ENCODE measurements around the gene IFI27L2. TPM values are rescaled to one million over a fixed set of nuclear protein-coding genes. Genes with fewer than 3 reads are reported as not detected.

The IFI27L2 gene
- total RNA-seq, 4 donors from 2014 or later, result 32.8 to 108 (median 74.6) TPM; not detected in 1

DNA sequence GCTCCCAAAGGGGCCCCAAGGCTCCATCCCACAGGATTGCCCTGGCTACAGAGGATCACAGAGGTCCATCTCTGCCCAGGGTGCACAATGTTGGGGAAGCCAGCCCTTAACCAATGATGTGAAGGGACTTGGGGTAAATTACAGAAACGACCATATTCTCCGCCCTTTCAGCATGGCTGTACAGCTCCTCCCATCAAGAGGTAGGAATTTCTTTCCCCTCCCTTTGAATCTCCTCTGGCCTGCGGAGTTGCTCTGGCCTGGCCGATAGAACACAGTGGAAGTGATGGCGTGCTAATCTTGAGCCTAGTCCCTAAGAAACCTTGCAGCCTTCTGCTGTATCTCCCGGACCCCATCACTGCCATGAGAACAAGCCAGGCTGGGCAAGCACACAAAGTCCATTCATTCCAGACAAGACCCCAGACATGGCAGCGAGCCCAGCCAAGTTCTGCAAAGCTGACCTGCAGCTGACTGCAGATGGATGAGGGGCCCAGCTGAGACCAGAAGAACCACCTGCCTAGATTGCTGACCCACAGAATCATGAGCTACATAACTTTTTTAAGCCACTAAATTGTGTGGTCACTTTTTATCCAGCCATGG, 25.8 kb downstream of the IFI27L2 start:
- no peaks in the 10 kb centered on the region for H3K36me3 ChIP-seq
- peak overlapping the region; percentile 56 to 69 (median 66) for H3K27ac ChIP-seq
- intact Hi-C loops (cut with DNase I; ENCODE audit: low total_unique reads) (no loop called here), in situ Hi-C loops (cut with MboI; ENCODE audit: low pct_ligation_motif_present in 1 of 4, low pct_unique_long_range_greater_than_20kb in 1 of 4, low sequenced_read_pairs in 3 of 4) (no loop called here)
- WGBS, 2 donors (ENCODE audit: low coverage in 1 of 2), result 75 to 82% methylated on average over 3 to 7 of the region's 7 CpGs
- H3K9me3 ChIP-seq, result no peaks in the 10 kb centered on the region
- DNase-seq, result no peak
- peaks cover 0 to 20% (median 6%) of the 10 kb centered on the region in 4 donors for H3K4me1 ChIP-seq
- H3K27me3 ChIP-seq, result no peaks in the 10 kb centered on the region
- TF ChIP-seq POLR2AphosphoS5 (IDR thresholded peaks at IDR 0.05) (no peak), EP300 (IDR thresholded peaks at IDR 0.05; ENCODE audit: low read depth) (no peak), POLR2A (IDR thresholded peaks at IDR 0.05) (no peak)
- TF ChIP-seq, protein P1, sequence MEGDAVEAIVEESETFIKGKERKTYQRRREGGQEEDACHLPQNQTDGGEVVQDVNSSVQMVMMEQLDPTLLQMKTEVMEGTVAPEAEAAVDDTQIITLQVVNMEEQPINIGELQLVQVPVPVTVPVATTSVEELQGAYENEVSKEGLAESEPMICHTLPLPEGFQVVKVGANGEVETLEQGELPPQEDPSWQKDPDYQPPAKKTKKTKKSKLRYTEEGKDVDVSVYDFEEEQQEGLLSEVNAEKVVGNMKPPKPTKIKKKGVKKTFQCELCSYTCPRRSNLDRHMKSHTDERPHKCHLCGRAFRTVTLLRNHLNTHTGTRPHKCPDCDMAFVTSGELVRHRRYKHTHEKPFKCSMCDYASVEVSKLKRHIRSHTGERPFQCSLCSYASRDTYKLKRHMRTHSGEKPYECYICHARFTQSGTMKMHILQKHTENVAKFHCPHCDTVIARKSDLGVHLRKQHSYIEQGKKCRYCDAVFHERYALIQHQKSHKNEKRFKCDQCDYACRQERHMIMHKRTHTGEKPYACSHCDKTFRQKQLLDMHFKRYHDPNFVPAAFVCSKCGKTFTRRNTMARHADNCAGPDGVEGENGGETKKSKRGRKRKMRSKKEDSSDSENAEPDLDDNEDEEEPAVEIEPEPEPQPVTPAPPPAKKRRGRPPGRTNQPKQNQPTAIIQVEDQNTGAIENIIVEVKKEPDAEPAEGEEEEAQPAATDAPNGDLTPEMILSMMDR (IDR thresholded peaks at IDR 0.05), result no peak
- H3K4me3 ChIP-seq, result no peak overlapping the region

DNA sequence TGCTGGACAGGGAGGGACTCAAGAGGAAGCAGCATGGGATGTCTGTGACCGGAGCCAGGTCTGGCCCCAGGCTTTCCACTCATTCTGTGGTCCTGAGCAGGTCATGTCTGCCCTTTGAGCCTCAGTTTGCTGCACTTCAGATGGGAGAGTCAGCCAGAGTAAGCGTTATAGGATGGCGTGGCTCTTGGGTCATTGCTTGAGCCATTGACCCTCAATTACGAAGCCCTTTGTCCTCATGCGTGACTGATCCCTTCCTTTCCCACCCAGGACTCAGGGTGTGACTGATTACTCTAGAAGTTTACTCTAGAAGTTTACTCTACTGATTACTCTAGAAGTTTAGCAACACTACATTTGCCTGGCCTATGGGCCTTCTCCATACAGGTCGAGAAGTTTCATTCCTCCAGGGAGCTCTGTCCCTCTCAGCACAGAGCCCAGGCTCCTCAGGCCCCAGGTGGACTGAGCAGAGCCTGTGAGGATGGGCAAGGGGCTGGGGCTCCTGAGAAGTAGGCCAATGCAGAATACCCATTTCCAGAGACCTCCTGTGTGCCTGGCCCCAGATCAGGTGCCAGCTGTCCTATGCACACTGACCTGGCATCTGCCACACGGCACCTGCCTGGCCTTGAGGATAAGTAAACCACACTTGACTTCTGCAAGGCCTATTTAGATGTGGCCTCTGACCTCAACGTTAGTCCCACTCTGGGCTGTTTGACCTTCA, 26.5 kb downstream of the IFI27L2 start:
- peak overlapping the region; percentile 56 to 69 (median 66) for H3K27ac ChIP-seq
- H3K36me3 ChIP-seq, result no peaks in the 10 kb centered on the region
- no peak overlapping the region for H3K4me3 ChIP-seq
- H3K4me1 ChIP-seq, result peaks cover 0 to 20% (median 6%) of the 10 kb centered on the region in 4 donors
- 67% methylated on average over 8 of the region's 8 CpGs; no CpG with 5 or more reads in 1 of the 2 donors for WGBS, 2 donors (ENCODE audit: low coverage in 1 of 2)
- no peaks in the 10 kb centered on the region for H3K27me3 ChIP-seq
- no peaks in the 10 kb centered on the region for H3K9me3 ChIP-seq
- DNase-seq, result peak; percentile 58
- TF ChIP-seq POLR2A (IDR thresholded peaks at IDR 0.05) (peak; percentile 25), POLR2AphosphoS5 (IDR thresholded peaks at IDR 0.05) (peak in 1 of 3 donors; percentile 34), EP300 (IDR thresholded peaks at IDR 0.05; ENCODE audit: low read depth) (no peak)
- in situ Hi-C loops (cut with MboI; ENCODE audit: low pct_ligation_motif_present in 1 of 4, low pct_unique_long_range_greater_than_20kb in 1 of 4, low sequenced_read_pairs in 3 of 4) (no loop called here), intact Hi-C loops (cut with DNase I; ENCODE audit: low total_unique reads) (no loop called here)

DNA sequence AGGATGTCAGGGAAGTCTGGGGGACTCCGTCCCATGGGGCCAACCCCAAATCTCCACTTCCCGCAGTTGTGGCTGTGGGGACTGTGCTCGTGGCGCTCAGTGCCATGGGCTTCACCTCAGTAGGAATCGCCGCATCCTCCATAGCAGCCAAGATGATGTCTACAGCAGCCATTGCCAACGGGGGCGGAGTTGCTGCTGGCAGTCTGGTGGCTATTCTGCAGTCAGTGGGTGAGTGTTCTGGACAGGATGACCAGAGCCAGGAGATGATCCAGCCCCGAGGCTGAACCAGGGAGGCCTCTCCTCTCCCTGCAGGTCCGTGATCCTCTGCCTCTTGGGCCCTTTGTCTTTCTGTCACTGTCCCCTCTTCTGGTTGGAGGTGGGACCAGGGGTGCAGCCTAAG, 27.7 kb downstream of the IFI27L2 start:
- Histone ChIP-seq H3K4me1 (peaks cover 0 to 20% (median 6%) of the 10 kb centered on the region in 4 donors), H3K4me3 (no peak overlapping the region), H3K27ac (no peak overlapping the region), H3K9me3 (no peaks in the 10 kb centered on the region), H3K27me3 (no peaks in the 10 kb centered on the region), H3K36me3 (no peaks in the 10 kb centered on the region)
- no peak for DNase-seq
- in situ Hi-C loops (cut with MboI; ENCODE audit: low pct_ligation_motif_present in 1 of 4, low pct_unique_long_range_greater_than_20kb in 1 of 4, low sequenced_read_pairs in 3 of 4) (no loop called here), intact Hi-C loops (cut with DNase I; ENCODE audit: low total_unique reads) (no loop called here)
- TF ChIP-seq POLR2A (IDR thresholded peaks at IDR 0.05) (no peak), EP300 (IDR thresholded peaks at IDR 0.05; ENCODE audit: low read depth) (no peak), POLR2AphosphoS5 (IDR thresholded peaks at IDR 0.05) (no peak)
- TF ChIP-seq, protein P1 (IDR thresholded peaks at IDR 0.05), result no peak
- 95% methylated on average over 10 of the region's 10 CpGs; no CpG with 5 or more reads in 1 of the 2 donors for WGBS, 2 donors (ENCODE audit: low coverage in 1 of 2)

DNA sequence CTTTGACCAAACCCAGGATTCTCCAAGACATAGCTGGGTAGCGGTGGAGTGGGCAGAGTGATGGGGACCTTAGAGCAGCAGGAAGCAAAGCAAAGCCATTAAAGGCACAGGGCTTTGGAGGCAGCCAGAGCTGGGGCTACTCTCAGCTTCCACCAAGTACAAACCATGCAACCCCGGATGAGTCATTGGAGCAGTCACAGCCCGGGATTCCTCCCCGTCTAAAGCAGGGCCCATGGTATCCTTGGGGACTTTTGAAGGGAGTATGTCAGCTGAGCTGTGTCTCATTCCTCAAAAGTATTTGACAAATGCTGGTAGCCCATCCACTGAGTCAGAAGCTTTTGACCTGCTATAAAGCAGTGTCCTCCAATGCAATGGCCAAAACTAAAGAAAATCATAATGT, 28.6 kb downstream of the IFI27L2 start:
- 65 to 80% methylated on average over 2 to 4 of the region's 4 CpGs for WGBS, 2 donors (ENCODE audit: low coverage in 1 of 2)
- TF ChIP-seq POLR2A (IDR thresholded peaks at IDR 0.05) (no peak), POLR2AphosphoS5 (IDR thresholded peaks at IDR 0.05) (no peak), EP300 (IDR thresholded peaks at IDR 0.05; ENCODE audit: low read depth) (no peak)
- Histone ChIP-seq H3K27me3 (no peaks in the 10 kb centered on the region), H3K27ac (no peak overlapping the region), H3K4me1 (peaks cover 0 to 20% (median 6%) of the 10 kb centered on the region in 4 donors), H3K9me3 (no peaks in the 10 kb centered on the region), H3K4me3 (no peak overlapping the region), H3K36me3 (no peaks in the 10 kb centered on the region)
- in situ Hi-C loops (cut with MboI; ENCODE audit: low pct_ligation_motif_present in 1 of 4, low pct_unique_long_range_greater_than_20kb in 1 of 4, low sequenced_read_pairs in 3 of 4), result no loop called here
- DNase-seq, result no peak
- intact Hi-C loops (cut with DNase I; ENCODE audit: low total_unique reads), result no loop called here

DNA sequence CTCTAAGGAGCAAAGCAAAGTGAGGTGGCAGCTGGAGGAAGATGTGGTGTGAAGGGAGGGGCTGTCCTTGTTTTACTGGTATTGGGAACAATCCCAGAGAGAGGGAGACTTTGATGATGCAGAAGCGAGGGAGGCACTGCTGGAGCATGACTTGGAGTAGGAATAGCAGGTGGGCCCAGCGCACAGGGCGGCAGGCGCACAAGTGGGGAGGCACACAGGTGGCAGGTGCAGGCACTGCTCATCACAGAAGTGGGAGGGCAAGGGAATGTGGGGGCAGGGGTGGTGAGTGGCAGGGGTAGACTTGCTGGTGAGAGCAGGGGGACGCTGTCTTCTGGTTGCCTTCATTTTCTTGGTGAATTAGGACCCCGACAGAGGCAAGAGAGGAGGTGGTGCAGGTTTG, 30.4 kb downstream of the IFI27L2 start:
- peaks cover 0 to 19% (median 6%) of the 10 kb centered on the region in 4 donors for H3K4me1 ChIP-seq
- no peak for TF ChIP-seq POLR2A (IDR thresholded peaks at IDR 0.05)
- no peak for TF ChIP-seq POLR2AphosphoS5 (IDR thresholded peaks at IDR 0.05)
- TF ChIP-seq, protein P1 (IDR thresholded peaks at IDR 0.05), result no peak
- no peak for TF ChIP-seq EP300 (IDR thresholded peaks at IDR 0.05; ENCODE audit: low read depth)
- 79 to 97% methylated on average over 6 of the region's 6 CpGs for WGBS, 2 donors (ENCODE audit: low coverage in 1 of 2)
- H3K36me3 ChIP-seq, result no peaks in the 10 kb centered on the region
- no peaks in the 10 kb centered on the region for H3K9me3 ChIP-seq
- H3K4me3 ChIP-seq, result no peak overlapping the region
- DNase-seq, result no peak
- in situ Hi-C loops (cut with MboI; ENCODE audit: low pct_ligation_motif_present in 1 of 4, low pct_unique_long_range_greater_than_20kb in 1 of 4, low sequenced_read_pairs in 3 of 4) (no loop called here), intact Hi-C loops (cut with DNase I; ENCODE audit: low total_unique reads) (no loop called here)
- H3K27me3 ChIP-seq, result no peaks in the 10 kb centered on the region
- no peak overlapping the region for H3K27ac ChIP-seq

All from transverse colon (tissue), 4 donors.